ENCODE data around the gene KLHL1. TPM values are rescaled to one million over a fixed set of nuclear protein-coding genes. Genes with fewer than 3 reads are reported as not detected.

KLHL1 gene
- total and polyA plus RNA-seq, 9 of the 15 experiments (the other 6 are each of a cell fraction or from before 2014, with no cell fraction given): not detected

DNA sequence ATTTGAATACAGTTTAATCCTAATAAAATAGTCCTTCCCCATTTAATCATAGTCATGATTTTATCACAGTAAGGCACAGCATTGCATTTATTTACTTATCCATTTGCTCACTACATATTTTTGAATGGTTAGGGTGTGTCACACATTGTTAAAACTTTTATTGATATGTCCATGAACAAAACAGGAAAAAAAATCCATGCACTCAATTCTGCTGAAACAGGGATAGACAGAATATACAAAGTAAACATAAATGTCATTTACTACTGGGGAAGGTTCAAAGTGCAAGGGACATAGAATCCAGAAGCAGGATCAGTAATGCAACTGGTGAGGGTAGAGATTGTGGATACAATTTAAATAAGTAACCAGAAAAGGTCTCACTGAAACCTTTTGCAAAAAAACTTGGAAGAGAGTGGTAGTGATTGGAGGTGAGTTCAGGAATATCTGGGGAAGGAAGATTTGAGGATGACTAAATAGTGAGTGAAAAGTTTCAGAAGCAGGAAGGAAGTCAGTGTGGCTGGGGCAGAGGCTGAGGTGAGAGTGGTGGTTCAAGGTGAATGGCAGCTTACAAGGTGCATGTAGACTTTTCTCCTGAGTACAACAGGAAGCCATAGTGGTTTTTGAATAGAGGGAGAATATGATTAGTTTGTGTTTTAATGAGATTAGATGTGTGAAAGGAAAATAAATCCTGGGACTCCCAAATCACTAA lies 387.8 kb downstream of the KLHL1 start:
- no peaks in the 10 kb centered on the region for H4K20me1 ChIP-seq (replicated peaks; ENCODE audit: control insufficient read depth, insufficient read depth, low read length)
- no peak overlapping the region for H2AFZ ChIP-seq (ENCODE audit: low read depth, low read length)
- no peak overlapping the region for H3K9ac ChIP-seq (ENCODE audit: insufficient read depth in 1 of 2, low read depth in 2 of 2, low read length in 2 of 2)
- H3K27me3 ChIP-seq (ENCODE audit: control insufficient read depth in 2 of 2, insufficient read depth in 2 of 2, low read length in 2 of 2): no peaks in the 10 kb centered on the region
- H3K4me3 ChIP-seq: no peak overlapping the region
- no peaks in the 10 kb centered on the region for H3K79me2 ChIP-seq (ENCODE audit: control insufficient read depth, insufficient read depth, low read length)
- FAIRE-seq: no peak
- CTCF ChIA-PET (ENCODE audit: low intra/inter-chr PET ratio): no interaction called here
- in situ Hi-C loops (cut with MboI): no loop called here
- POLR2A ChIA-PET: no interaction called here
- H3K4me1 ChIP-seq (replicated peaks in 1 of 2; ENCODE audit: control insufficient read depth in 2 of 2, insufficient read depth in 2 of 2, low read length in 2 of 2): no peaks in the 10 kb centered on the region
- no peak overlapping the region for H3K27ac ChIP-seq (ENCODE audit: extremely low read depth, low read depth, low read length)
- no peak overlapping the region for H3K4me2 ChIP-seq (ENCODE audit: insufficient read depth, low read length)
- no peaks in the 10 kb centered on the region for H3K9me1 ChIP-seq (ENCODE audit: control insufficient read depth, insufficient read depth, low read length)
- no peak for ATAC-seq
- no peaks in the 10 kb centered on the region for H3K9me3 ChIP-seq (replicated peaks; ENCODE audit: control insufficient read depth, insufficient read depth, low read depth, low read length)
- intact Hi-C loops (cut with micrococcal nuclease): no loop called here
- no TSS peak for BruUV-seq (replicated peaks)
- DNase-seq (ENCODE audit: extremely low read depth in 1 of 4, low spot score in 3 of 4): no peak
- H3K36me3 ChIP-seq (ENCODE audit: control insufficient read depth, insufficient read depth, low read length): no peaks in the 10 kb centered on the region
- TF ChIP-seq, protein P1, sequence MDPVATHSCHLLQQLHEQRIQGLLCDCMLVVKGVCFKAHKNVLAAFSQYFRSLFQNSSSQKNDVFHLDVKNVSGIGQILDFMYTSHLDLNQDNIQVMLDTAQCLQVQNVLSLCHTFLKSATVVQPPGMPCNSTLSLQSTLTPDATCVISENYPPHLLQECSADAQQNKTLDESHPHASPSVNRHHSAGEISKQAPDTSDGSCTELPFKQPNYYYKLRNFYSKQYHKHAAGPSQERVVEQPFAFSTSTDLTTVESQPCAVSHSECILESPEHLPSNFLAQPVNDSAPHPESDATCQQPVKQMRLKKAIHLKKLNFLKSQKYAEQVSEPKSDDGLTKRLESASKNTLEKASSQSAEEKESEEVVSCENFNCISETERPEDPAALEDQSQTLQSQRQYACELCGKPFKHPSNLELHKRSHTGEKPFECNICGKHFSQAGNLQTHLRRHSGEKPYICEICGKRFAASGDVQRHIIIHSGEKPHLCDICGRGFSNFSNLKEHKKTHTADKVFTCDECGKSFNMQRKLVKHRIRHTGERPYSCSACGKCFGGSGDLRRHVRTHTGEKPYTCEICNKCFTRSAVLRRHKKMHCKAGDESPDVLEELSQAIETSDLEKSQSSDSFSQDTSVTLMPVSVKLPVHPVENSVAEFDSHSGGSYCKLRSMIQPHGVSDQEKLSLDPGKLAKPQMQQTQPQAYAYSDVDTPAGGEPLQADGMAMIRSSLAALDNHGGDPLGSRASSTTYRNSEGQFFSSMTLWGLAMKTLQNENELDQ (CRISPR knock-in tag; IDR thresholded peaks at IDR 0.05; ENCODE audit: borderline replicate concordance): no peak
- TF ChIP-seq TFAM (CRISPR knock-in tag; conservative IDR thresholded peaks at IDR 0.05) (no peak), XRCC5 (IDR thresholded peaks at IDR 0.05; ENCODE audit: low read depth, low read length) (no peak), HDAC8 (tag; IDR thresholded peaks at IDR 0.05) (no peak), ZNF24 (IDR thresholded peaks at IDR 0.05) (no peak), MYNN (IDR thresholded peaks at IDR 0.05) (no peak), MYNN (CRISPR knock-in tag; IDR thresholded peaks at IDR 0.05) (no peak), ASH1L (IDR thresholded peaks at IDR 0.05; ENCODE audit: borderline replicate concordance, low read depth, partially characterized antibody) (no peak), PYGO2 (tag; IDR thresholded peaks at IDR 0.05) (no peak), MAFF (IDR thresholded peaks at IDR 0.05; ENCODE audit: low read length) (no peak), ZNF444 (CRISPR knock-in tag; IDR thresholded peaks at IDR 0.05) (no peak), ZNF146 (CRISPR knock-in tag; IDR thresholded peaks at IDR 0.05; ENCODE audit: unreplicated experiment) (no peak), GTF2F1 (IDR thresholded peaks at IDR 0.05; ENCODE audit: low read depth, low read length) (no peak)
- TF ChIP-seq, protein P2, sequence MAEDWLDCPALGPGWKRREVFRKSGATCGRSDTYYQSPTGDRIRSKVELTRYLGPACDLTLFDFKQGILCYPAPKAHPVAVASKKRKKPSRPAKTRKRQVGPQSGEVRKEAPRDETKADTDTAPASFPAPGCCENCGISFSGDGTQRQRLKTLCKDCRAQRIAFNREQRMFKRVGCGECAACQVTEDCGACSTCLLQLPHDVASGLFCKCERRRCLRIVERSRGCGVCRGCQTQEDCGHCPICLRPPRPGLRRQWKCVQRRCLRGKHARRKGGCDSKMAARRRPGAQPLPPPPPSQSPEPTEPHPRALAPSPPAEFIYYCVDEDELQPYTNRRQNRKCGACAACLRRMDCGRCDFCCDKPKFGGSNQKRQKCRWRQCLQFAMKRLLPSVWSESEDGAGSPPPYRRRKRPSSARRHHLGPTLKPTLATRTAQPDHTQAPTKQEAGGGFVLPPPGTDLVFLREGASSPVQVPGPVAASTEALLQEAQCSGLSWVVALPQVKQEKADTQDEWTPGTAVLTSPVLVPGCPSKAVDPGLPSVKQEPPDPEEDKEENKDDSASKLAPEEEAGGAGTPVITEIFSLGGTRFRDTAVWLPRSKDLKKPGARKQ (CRISPR knock-in tag; IDR thresholded peaks at IDR 0.05): no peak
- TF ChIP-seq, protein P3, sequence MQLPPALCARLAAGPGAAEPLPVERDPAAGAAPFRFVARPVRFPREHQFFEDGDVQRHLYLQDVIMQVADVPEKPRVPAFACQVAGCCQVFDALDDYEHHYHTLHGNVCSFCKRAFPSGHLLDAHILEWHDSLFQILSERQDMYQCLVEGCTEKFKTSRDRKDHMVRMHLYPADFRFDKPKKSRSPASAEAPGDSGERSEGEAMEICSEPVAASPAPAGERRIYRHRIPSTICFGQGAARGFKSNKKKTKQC (CRISPR knock-in tag; IDR thresholded peaks at IDR 0.05): no peak
- TF ChIP-seq, protein P4, sequence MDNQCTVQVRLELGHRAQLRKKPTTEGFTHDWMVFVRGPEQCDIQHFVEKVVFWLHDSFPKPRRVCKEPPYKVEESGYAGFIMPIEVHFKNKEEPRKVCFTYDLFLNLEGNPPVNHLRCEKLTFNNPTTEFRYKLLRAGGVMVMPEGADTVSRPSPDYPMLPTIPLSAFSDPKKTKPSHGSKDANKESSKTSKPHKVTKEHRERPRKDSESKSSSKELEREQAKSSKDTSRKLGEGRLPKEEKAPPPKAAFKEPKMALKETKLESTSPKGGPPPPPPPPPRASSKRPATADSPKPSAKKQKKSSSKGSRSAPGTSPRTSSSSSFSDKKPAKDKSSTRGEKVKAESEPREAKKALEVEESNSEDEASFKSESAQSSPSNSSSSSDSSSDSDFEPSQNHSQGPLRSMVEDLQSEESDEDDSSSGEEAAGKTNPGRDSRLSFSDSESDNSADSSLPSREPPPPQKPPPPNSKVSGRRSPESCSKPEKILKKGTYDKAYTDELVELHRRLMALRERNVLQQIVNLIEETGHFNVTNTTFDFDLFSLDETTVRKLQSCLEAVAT (IDR thresholded peaks at IDR 0.05): no peak
